Effector memory CD4-positive, alpha-beta T cell (primary cell): ENCODE data around the gene CYP2B6.

Experiments used
- DNase-seq, 3 donors: peaks; one replicate each; pipeline ENCODE4 v3.0.0-alpha.2; 2020
- H3K27ac ChIP-seq: 2 replicates; pipeline ENCODE4 v1.7.0; 2013; ENCODE audit warnings: mild to moderate bottlenecking, low read length, moderate library complexity; ENCODE audit not compliant: insufficient read depth, poor library complexity, severe bottlenecking
- H3K27me3 ChIP-seq: replicated peaks from 2 replicates; pipeline ENCODE4 v1.7.0; 2013; ENCODE audit warnings: mild to moderate bottlenecking, low read length; ENCODE audit not compliant: insufficient read depth, control insufficient read depth, poor library complexity, severe bottlenecking
- H3K36me3 ChIP-seq: 2 replicates; pipeline ENCODE4 v1.7.0; 2013; ENCODE audit warnings: mild to moderate bottlenecking, low read length, moderate library complexity; ENCODE audit not compliant: control insufficient read depth, insufficient read depth
- H3K4me1 ChIP-seq: 2 replicates; pipeline ENCODE4 v1.7.0; 2013; ENCODE audit warnings: low read length, mild to moderate bottlenecking; ENCODE audit not compliant: control insufficient read depth, insufficient read depth, poor library complexity, severe bottlenecking
- H3K4me3 ChIP-seq: 2 replicates; pipeline ENCODE4 v1.7.0; 2013; ENCODE audit warnings: low read length, low read depth, mild to moderate bottlenecking; ENCODE audit not compliant: insufficient read depth, poor library complexity, severe bottlenecking
- H3K9me3 ChIP-seq: 2 replicates; pipeline ENCODE4 v1.7.0; 2013; ENCODE audit warnings: mild to moderate bottlenecking, low read length, moderate library complexity; ENCODE audit not compliant: control insufficient read depth
- total RNA-seq, 3 donors: gene quantifications; one replicate each; lab custom pipeline; 2026; lab: John Stamatoyannopoulos, UW

CYP2B6 gene
- total RNA-seq, result 0 reads per million in 3 donors

DNA sequence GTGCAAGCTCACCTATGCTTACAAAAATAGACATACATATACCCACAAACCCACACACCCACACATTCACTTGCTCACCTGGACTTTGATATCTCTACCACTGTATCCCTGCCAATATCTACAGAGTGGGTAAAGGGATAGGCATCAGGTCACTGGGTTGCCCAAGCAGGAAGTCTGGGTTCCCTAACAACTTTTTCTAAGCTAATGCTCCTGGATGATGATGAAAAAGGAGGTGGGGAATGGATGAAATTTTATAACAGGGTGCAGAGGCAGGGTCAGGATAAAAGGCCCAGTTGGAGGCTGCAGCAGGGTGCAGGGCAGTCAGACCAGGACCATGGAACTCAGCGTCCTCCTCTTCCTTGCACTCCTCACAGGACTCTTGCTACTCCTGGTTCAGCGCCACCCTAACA is at the start of gene CYP2B6:
TSS of gene CYP2B6 (plus strand) at position 311 of the 410 bp plus-strand sequence. CDS start at position 335, 24 bp downstream.
- H3K27me3 ChIP-seq, result no peaks in the 10 kb centered on the region
- H3K27ac ChIP-seq, result no peak within 1 kb of the TSS

DNA sequence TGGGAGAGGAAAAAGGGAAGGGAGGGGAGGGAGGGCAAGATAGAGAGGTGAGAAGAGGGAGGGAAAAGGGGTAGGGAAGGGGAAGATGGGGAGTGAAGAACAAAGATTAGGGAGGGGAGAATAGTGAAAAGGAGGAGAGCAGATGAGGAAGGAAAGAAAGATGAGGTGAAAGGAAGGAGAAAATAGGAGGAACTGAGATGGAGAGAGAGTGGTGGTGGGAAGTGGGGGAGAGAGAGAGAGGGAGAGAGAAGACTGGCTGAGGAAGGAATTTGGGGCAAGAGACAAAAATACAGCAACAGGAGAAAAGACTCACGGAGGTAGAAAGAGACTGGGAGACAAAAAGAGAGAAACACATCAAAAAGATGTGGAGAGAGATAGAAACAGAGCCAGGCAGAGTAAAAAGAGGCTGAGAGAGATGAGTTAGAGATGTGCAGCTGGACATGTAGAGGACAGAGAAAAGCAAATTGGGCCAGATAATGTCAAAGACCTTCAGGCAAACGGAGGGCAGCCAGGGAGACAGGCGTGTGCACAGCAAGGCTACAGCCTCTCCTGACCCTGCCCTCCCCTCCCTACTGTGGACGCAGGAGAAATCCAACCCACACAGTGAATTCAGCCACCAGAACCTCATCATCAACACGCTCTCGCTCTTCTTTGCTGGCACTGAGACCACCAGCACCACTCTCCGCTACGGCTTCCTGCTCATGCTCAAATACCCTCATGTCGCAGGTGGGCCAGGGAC is 49.4 kb upstream of the CYP2B6 start:
- Histone ChIP-seq H3K27me3 (no peaks in the 10 kb centered on the region), H3K9me3 (no peaks in the 10 kb centered on the region), H3K27ac (no peak overlapping the region), H3K4me3 (no peak overlapping the region), H3K4me1 (no peaks in the 10 kb centered on the region), H3K36me3 (no peaks in the 10 kb centered on the region)
- DNase-seq, result no peak

More for the DNA sequence above, at the start of gene CYP2B6:
- no peak for DNase-seq
- Histone ChIP-seq H3K36me3 (no peaks in the 10 kb centered on the region), H3K4me3 (no peak within 1 kb of the TSS), H3K4me1 (no peaks in the 10 kb centered on the region), H3K9me3 (no peaks in the 10 kb centered on the region)

DNA sequence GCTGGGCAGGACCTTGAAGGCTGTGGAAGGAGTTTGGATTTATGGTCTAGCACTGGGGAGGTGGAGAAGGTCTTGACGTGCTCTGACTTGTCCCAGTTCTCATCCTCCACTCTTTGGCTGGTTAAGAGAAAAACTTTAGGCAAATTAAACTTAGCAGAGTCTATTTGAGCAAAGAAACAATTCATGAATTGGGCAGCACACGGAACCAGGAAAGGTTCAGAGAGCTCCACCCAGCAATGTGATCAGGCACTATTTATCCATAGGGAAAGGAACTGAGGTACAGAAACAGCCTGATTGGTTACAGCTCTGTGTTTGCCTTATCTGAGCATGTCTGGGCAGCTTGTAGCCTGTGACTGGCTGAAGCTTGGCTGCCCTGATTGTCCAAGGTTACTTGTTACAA is 45.4 kb upstream of the CYP2B6 start:
- H3K27me3 ChIP-seq, result no peaks in the 10 kb centered on the region
- H3K27ac ChIP-seq, result no peak overlapping the region
- no peak for DNase-seq
- no peak overlapping the region for H3K4me3 ChIP-seq
- no peaks in the 10 kb centered on the region for H3K4me1 ChIP-seq
- H3K36me3 ChIP-seq, result no peaks in the 10 kb centered on the region
- no peaks in the 10 kb centered on the region for H3K9me3 ChIP-seq

DNA sequence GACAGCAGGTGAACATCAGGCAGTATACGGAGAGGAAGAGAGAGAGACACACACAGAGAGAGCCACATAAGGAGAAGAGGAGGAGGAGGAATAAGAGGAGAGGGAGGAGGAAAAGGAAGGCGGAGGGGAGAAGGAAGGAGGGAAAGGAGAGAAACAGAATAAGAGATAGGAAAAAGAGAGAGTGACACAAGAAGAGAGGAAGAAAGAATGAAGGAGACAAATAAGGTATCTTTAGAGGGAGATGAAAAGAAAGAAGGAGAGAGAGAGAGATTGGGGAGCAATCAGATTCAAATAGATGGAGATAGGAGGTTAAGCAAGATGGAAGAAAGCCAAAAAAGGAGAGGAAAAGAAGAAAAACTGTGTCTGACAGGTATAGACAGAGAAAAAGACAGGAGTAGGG is 44.0 kb upstream of the CYP2B6 start:
- no peak overlapping the region for H3K27ac ChIP-seq
- DNase-seq, result no peak

DNA sequence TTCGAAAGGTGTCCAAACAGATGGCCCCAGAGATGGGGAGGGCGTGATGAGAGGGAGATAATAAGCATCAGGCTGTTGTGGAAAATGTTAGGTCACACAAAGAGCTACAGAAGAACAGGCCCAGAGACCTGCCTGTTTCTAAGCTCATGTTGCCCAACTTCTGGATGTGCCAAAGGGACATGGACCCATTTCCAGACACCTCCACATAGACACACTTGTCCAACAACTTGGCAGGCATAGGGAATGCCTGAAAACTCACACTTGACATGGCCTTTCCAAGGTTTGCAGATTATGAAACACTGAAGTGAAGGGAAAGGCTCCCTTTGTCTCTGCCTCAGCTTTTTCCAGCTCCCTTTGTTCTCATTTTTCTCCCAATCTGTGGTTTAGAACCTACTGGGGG is 43.5 kb upstream of the CYP2B6 start:
- no peaks in the 10 kb centered on the region for H3K36me3 ChIP-seq
- H3K27ac ChIP-seq, result no peak overlapping the region
- H3K27me3 ChIP-seq, result no peaks in the 10 kb centered on the region
- no peak for DNase-seq
- H3K4me3 ChIP-seq, result no peak overlapping the region
- H3K9me3 ChIP-seq, result no peaks in the 10 kb centered on the region
- no peaks in the 10 kb centered on the region for H3K4me1 ChIP-seq

More for the DNA sequence above, 44.0 kb upstream of the CYP2B6 start:
- Histone ChIP-seq H3K36me3 (no peaks in the 10 kb centered on the region), H3K4me3 (no peak overlapping the region), H3K4me1 (no peaks in the 10 kb centered on the region), H3K27me3 (no peaks in the 10 kb centered on the region), H3K9me3 (no peaks in the 10 kb centered on the region)

DNA sequence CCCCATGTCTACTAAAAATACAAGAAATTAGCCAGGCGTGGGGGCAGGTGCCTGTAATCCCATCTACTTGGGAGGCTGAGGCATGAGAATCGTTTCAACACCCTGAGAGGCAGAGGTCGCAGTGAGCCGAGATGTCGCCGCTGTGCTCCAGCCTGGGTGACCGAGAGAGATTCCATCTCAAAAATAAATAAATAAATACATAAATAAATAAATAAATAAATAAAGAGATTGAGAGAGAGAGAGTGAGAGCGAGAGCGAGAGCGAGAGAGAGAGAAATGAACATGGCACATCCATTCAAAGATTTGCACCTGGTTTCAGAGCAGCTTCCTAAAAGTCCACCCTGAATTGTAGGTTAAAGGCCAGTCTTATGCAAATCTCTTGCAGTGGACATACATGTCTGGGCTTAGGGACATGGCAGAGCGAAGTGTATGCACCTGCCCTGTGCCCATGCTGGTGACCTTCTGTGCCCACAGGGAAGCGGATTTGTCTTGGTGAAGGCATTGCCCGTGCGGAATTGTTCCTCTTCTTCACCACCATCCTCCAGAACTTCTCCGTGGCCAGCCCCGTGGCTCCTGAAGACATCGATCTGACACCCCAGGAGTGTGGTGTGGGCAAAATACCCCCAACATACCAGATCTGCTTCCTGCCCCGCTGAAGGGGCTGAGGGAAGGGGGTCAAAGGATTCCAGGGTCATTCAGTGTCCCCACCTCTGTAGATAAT is 42.3 kb upstream of the CYP2B6 start:
- Histone ChIP-seq H3K4me1 (no peaks in the 10 kb centered on the region), H3K36me3 (no peaks in the 10 kb centered on the region), H3K9me3 (peaks cover 4% of the 10 kb centered on the region), H3K4me3 (no peak overlapping the region), H3K27me3 (no peaks in the 10 kb centered on the region), H3K27ac (no peak overlapping the region)
- DNase-seq, result no peak

DNA sequence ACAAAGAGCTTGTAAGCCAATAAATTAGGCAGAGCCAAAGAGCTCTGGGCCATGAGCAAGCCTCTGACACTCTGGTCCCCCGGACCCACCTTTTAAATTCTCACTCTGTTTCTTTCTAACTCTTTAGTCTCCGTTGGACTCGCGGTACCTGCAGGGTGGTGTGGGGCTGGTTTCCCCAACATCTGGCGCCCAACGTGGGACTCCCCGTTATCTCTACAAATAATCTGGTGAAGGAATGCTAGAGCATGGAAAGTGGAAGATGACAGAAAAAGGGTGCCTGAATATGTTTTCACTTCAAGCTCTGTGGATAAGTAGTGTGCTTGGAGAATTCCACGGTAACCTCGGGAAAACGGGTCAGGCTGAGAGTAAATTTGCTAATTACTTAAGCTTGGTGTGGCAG is 36.5 kb upstream of the CYP2B6 start:
- Histone ChIP-seq H3K36me3 (no peaks in the 10 kb centered on the region), H3K4me1 (no peaks in the 10 kb centered on the region), H3K27ac (no peak overlapping the region), H3K9me3 (peaks cover 28% of the 10 kb centered on the region), H3K27me3 (no peaks in the 10 kb centered on the region), H3K4me3 (no peak overlapping the region)
- no peak for DNase-seq

DNA sequence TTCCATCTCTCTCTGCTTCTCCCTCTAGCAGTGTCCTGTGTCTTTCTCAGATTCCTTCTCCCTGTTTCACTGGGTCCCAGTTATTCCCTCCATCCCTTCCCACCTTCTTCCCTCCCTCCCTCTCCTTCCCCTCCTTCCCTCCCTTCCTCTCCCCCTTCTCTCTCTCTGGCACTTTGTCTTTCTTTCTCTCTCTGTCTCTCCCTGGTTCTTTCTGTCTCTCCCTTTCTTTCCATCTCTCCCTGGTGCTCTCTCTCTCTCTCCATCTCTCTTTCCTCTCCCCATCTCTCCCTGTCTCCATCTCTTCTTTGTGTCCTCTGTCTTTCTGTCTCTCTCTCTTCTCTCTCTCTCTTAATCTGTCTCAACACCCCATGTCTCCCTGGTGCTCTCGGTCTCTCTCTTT is 31.7 kb upstream of the CYP2B6 start:
- Histone ChIP-seq H3K4me1 (no peaks in the 10 kb centered on the region), H3K27ac (no peak overlapping the region), H3K4me3 (no peak overlapping the region), H3K36me3 (no peaks in the 10 kb centered on the region), H3K9me3 (peaks cover 18% of the 10 kb centered on the region), H3K27me3 (no peaks in the 10 kb centered on the region)
- no peak for DNase-seq

DNA sequence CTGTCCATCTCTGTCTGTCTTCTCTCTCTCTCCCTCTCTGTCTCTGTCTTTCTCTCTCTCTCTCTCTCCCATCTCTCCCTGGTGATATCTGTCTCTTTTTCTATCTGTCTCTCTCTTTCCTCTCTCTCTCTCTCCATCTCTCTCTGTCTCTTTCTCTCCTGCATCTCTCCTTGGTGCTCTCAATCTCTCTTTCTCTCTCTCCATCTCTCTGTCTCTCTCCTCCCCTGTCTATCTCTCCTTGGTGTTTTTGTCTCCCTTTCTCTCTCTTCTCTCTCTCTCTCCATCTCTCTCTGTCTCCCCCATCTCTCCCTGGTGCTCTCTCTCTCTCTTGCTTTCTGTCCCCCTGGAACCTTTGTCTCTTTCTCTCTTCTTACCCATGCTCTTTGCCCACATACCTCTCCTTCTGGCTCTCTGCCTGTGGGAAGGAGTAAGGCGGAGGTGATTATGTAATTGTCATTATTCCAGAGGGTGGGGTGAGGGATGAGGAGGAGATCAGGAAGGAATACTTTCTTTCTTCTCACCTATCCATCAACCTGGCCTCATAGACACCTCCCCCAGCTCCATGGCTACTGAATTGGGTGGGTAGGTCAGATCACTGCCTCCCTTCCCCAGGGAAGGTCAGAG is 30.9 kb upstream of the CYP2B6 start:
- H3K27me3 ChIP-seq, result no peaks in the 10 kb centered on the region
- no peaks in the 10 kb centered on the region for H3K4me1 ChIP-seq
- no peak overlapping the region for H3K27ac ChIP-seq
- H3K4me3 ChIP-seq, result no peak overlapping the region
- H3K9me3 ChIP-seq, result peaks cover 9% of the 10 kb centered on the region
- DNase-seq, result no peak
- H3K36me3 ChIP-seq, result no peaks in the 10 kb centered on the region

DNA sequence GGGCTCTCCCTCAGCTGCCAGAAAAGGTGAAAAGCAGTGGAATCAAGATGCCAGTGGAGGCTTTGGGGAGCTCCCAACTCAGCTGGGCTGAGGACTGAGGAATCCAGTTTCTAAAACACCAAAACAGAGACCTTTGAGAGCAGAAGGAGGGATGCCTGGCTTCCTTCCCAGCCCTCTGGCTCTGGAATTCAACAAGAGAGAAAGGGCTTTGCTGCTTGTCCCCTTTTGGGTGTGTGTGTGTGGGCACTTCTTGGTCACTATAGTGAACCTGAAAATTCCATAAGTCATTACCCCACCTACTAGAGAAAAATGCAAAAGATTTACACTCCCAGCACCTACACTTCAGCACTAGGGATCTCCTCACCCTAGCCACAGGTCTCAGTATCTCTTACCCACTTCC is 30.3 kb upstream of the CYP2B6 start:
- no peak for DNase-seq
- Histone ChIP-seq H3K4me3 (no peak overlapping the region), H3K27me3 (no peaks in the 10 kb centered on the region), H3K9me3 (peaks cover 3% of the 10 kb centered on the region), H3K27ac (no peak overlapping the region), H3K4me1 (no peaks in the 10 kb centered on the region), H3K36me3 (no peaks in the 10 kb centered on the region)
